ENCODE results near the gene EML4. TPM values are rescaled to one million over a fixed set of nuclear protein-coding genes. Genes with fewer than 3 reads are reported as not detected.

Gene EML4
- total and polyA plus RNA-seq, 2 of the 13 experiments (the other 11 are each of a cell fraction or from before 2014, with no cell fraction given): 243 to 476 TPM

- POLR2A ChIA-PET: interaction anchor here (1.1 to 1.4 kb wide), 2 partner anchors 12 to 37 kb away, joined by 3 read pairs; no protein-coding TSS in a partner anchor
- ATAC-seq: peak; percentile 84
Measured at GRCh38 chr2:42153944-42154581, 15.1 kb upstream of the EML4 start.

GRCh38 chr2:42156721-42157120 lies 12.4 kb upstream of the EML4 start:
- FAIRE-seq: no peak
- no peak overlapping the region for H3K4me2 ChIP-seq (ENCODE audit: low read depth, low read length)
- no peak for DNase-seq (ENCODE audit: low spot score)
- no peak overlapping the region for H3K27ac ChIP-seq (ENCODE audit: extremely low read length, insufficient read depth, low read length)
- no peaks in the 10 kb centered on the region for H3K27me3 ChIP-seq (ENCODE audit: control insufficient read depth in 1 of 2, insufficient read depth in 2 of 2, low read length in 2 of 2)
- H3K9ac ChIP-seq (ENCODE audit: insufficient read depth, low read depth, low read length): no peak overlapping the region
- ChIA-PET POLR2A (interaction anchor here (0.9 to 1.2 kb wide), 2 partner anchors 9 to 15 kb away, joined by 4 to 6 read pairs; no protein-coding TSS in a partner anchor), CTCF (ENCODE audit: low intra/inter-chr PET ratio, low total read pairs) (no interaction called here)
- H4K20me1 ChIP-seq (ENCODE audit: insufficient read depth, low read length): no peaks in the 10 kb centered on the region
- H3K36me3 ChIP-seq (replicated peaks in 1 of 2; ENCODE audit: control insufficient read depth in 1 of 2, insufficient read depth in 2 of 2, low read length in 2 of 2): no peaks in the 10 kb centered on the region
- no peak for ATAC-seq
- H3K79me2 ChIP-seq (ENCODE audit: insufficient read depth, low read length): no peaks in the 10 kb centered on the region
- intact Hi-C loops (cut with micrococcal nuclease; ENCODE audit: unreplicated experiment) (no loop called here), in situ Hi-C loops (cut with HindIII; ENCODE audit: extremely low pct_ligation_motif_present, low pct_unique_long_range_greater_than_20kb) (no loop called here)
- WGBS (ENCODE audit: low lambda C conversion rate): 90% methylated on average over 4 of the region's 4 CpGs
- no peaks in the 10 kb centered on the region for H3K9me3 ChIP-seq (ENCODE audit: low read length)
- H3K4me3 ChIP-seq (replicated peaks in 1 of 3; ENCODE audit: insufficient read depth in 1 of 3, low read depth in 2 of 3, low read length in 3 of 3): no peak overlapping the region
- BruUV-seq (replicated peaks): no TSS peak
- H2AFZ ChIP-seq (ENCODE audit: low read length): no peak overlapping the region
- H3K4me1 ChIP-seq (ENCODE audit: insufficient read depth, low read length): peaks cover 25% of the 10 kb centered on the region
- no peak for TF ChIP-seq NFIB (CRISPR knock-in tag; IDR thresholded peaks at IDR 0.05; ENCODE audit: borderline replicate concordance)
- TF ChIP-seq ZNF430 (CRISPR knock-in tag; IDR thresholded peaks at IDR 0.05): no peak
- TF ChIP-seq EZH2 (conservative IDR thresholded peaks at IDR 0.05; ENCODE audit: low read depth, low read length): no peak
- TF ChIP-seq MZF1 (CRISPR knock-in tag; IDR thresholded peaks at IDR 0.05; ENCODE audit: borderline replicate concordance): no peak
- TF ChIP-seq KAT8 (CRISPR knock-in tag; IDR thresholded peaks at IDR 0.05): no peak
- no peak for TF ChIP-seq FOXP4 (CRISPR knock-in tag; IDR thresholded peaks at IDR 0.05)
- TF ChIP-seq THAP9 (CRISPR knock-in tag; IDR thresholded peaks at IDR 0.05; ENCODE audit: borderline replicate concordance): no peak

More at GRCh38 chr2:42153944-42154581, 15.1 kb upstream of the EML4 start:
- CTCF ChIA-PET (ENCODE audit: low intra/inter-chr PET ratio, low total read pairs): no interaction called here
- in situ Hi-C loops (cut with HindIII; ENCODE audit: extremely low pct_ligation_motif_present, low pct_unique_long_range_greater_than_20kb) (no loop called here), intact Hi-C loops (cut with micrococcal nuclease; ENCODE audit: unreplicated experiment) (no loop called here)
- peak; percentile 56 for FAIRE-seq
- peaks cover 27% of the 10 kb centered on the region for H3K4me1 ChIP-seq (ENCODE audit: insufficient read depth, low read length)
- H3K4me2 ChIP-seq (ENCODE audit: low read depth, low read length): peak overlapping the region; percentile 41; the same call in 1 of the 2 replicates
- H2AFZ ChIP-seq (ENCODE audit: low read length): peak overlapping the region; percentile 77
- WGBS (ENCODE audit: low lambda C conversion rate): 57% methylated on average over 4 of the region's 4 CpGs
- H4K20me1 ChIP-seq (ENCODE audit: insufficient read depth, low read length): no peaks in the 10 kb centered on the region
- no peaks in the 10 kb centered on the region for H3K27me3 ChIP-seq (ENCODE audit: control insufficient read depth in 1 of 2, insufficient read depth in 2 of 2, low read length in 2 of 2)
- peak overlapping the region; percentile 13 for H3K27ac ChIP-seq (ENCODE audit: extremely low read length, insufficient read depth, low read length)
- TF ChIP-seq FOXA1 (IDR thresholded peaks at IDR 0.05): no peak
- 0 out of 2 replicates have a peak, but pooled peaks have one; percentile 25 for TF ChIP-seq FOXA1 (CRISPR knock-in tag; IDR thresholded peaks at IDR 0.05)
- peak; percentile 73; the same call in 1 of the 2 replicates for TF ChIP-seq TGIF2 (CRISPR knock-in tag; IDR thresholded peaks at IDR 0.05)
- TF ChIP-seq ZNF740 (CRISPR knock-in tag; IDR thresholded peaks at IDR 0.05): no peak
- 0 out of 2 replicates have a peak, but pooled peaks have one; percentile 27 for TF ChIP-seq CEBPG (CRISPR knock-in tag; IDR thresholded peaks at IDR 0.05)
- TF ChIP-seq BCL6 (CRISPR knock-in tag; IDR thresholded peaks at IDR 0.05): peak; percentile 52; the same call in 1 of the 2 replicates
- TF ChIP-seq PITX1 (CRISPR knock-in tag; IDR thresholded peaks at IDR 0.05): peak; percentile 18; the same call in 1 of the 2 replicates
- TF ChIP-seq RFX5 (IDR thresholded peaks at IDR 0.05; ENCODE audit: low read depth, low read length): no peak
- TF ChIP-seq ZFX (CRISPR knock-in tag; IDR thresholded peaks at IDR 0.05; ENCODE audit: low read depth): peak; percentile 27; the same call in 1 of the 2 replicates
- TF ChIP-seq EHMT2 (IDR thresholded peaks at IDR 0.05; ENCODE audit: borderline replicate concordance, low read depth, low read length): no peak
- H3K79me2 ChIP-seq (ENCODE audit: insufficient read depth, low read length): no peaks in the 10 kb centered on the region
- no peak for DNase-seq (ENCODE audit: low spot score)
- no peak overlapping the region for H3K4me3 ChIP-seq (replicated peaks in 1 of 3; ENCODE audit: insufficient read depth in 1 of 3, low read depth in 2 of 3, low read length in 3 of 3)
- no peak overlapping the region for H3K9ac ChIP-seq (ENCODE audit: insufficient read depth, low read depth, low read length)
- BruUV-seq (replicated peaks): no TSS peak
- H3K9me3 ChIP-seq (ENCODE audit: low read length): no peaks in the 10 kb centered on the region
- no peaks in the 10 kb centered on the region for H3K36me3 ChIP-seq (replicated peaks in 1 of 2; ENCODE audit: control insufficient read depth in 1 of 2, insufficient read depth in 2 of 2, low read length in 2 of 2)

Measured in HepG2 (cell line).